CD4-positive, alpha-beta T cell (primary cell): ENCODE measurements around the gene DOCK2. TPM values are rescaled to one million over a fixed set of nuclear protein-coding genes. Genes with fewer than 3 reads are reported as not detected.

ENCODE experiments used
- ATAC-seq: fragments of 200-7000 bp; cut with Tn5 transposase; one replicate; pipeline ENCODE4 v1.10.0; 2022; ENCODE audit warnings: mild to moderate bottlenecking; ENCODE audit not compliant: poor library complexity
- CTCF ChIA-PET: fragments of 350-600 bp; sonication (Branson Sonifier 250); formaldehyde crosslinking; loops from one replicate; lab custom pipeline; 2021; ENCODE audit warnings: antibody characterized with exemption, inconsistent platforms; lab: Charles Lee
- POLR2A ChIA-PET: fragments of 350-600 bp; sonication (Branson Sonifier 250); formaldehyde crosslinking; loops from one replicate; lab custom pipeline; 2021; ENCODE audit warnings: antibody characterized with exemption, inconsistent platforms; lab: Charles Lee
- DNase-seq, 14 experiments: peaks; one replicate each; pipeline ENCODE4 v3.0.0-alpha.2; 2013 to 2020; ENCODE audit warnings: mixed read lengths in 2 of 14
- H3K27ac ChIP-seq, 2 donors: one replicate each; pipeline versions ENCODE4 v1.5.1 to v1.7.0; 2013; ENCODE audit warnings: low read length in 2 of 2, low read depth in 1 of 2, mild to moderate bottlenecking in 1 of 2
- H3K27me3 ChIP-seq, 2 experiments: 1 replicate in 1 of 2; 2 replicates in 1 of 2; pipeline versions ENCODE4 v1.6.1 to v1.7.0; 2013; ENCODE audit warnings: low read length in 2 of 2, control low read depth in 1 of 2, mild to moderate bottlenecking in 1 of 2, moderate library complexity in 1 of 2; ENCODE audit not compliant: insufficient read depth in 2 of 2, control insufficient read depth in 1 of 2
- H3K36me3 ChIP-seq: one replicate; pipeline ENCODE4 v1.6.1; 2013; ENCODE audit warnings: low read length, control low read depth; ENCODE audit not compliant: insufficient read depth
- H3K4me1 ChIP-seq: one replicate; pipeline ENCODE4 v1.6.1; 2013; ENCODE audit warnings: low read length, control low read depth; ENCODE audit not compliant: insufficient read depth
- H3K4me3 ChIP-seq: one replicate; pipeline ENCODE4 v1.5.1; 2013; ENCODE audit warnings: mild to moderate bottlenecking, low read length, moderate library complexity
- H3K9me3 ChIP-seq, 2 experiments: 1 replicate in 1 of 2; 2 replicates in 1 of 2; pipeline versions ENCODE4 v1.6.1 to v1.7.0; 2013; ENCODE audit warnings: low read length in 2 of 2, mild to moderate bottlenecking in 2 of 2, control low read depth in 1 of 2, moderate library complexity in 1 of 2; ENCODE audit not compliant: control insufficient read depth in 1 of 2, insufficient read depth in 1 of 2
- H3K27ac Mint-ChIP-seq: one replicate; pipeline ENCODE4 v1.8.0; 2020; ENCODE audit warnings: mixed read lengths
- H3K27me3 Mint-ChIP-seq: one replicate; pipeline ENCODE4 v1.8.0; 2021; ENCODE audit warnings: mixed read lengths
- H3K36me3 Mint-ChIP-seq: one replicate; pipeline ENCODE4 v1.8.0; 2021; ENCODE audit warnings: low read depth, mixed read lengths
- H3K4me1 Mint-ChIP-seq: one replicate; pipeline ENCODE4 v1.8.0; 2021; ENCODE audit warnings: low read depth, mixed read lengths
- H3K4me3 Mint-ChIP-seq: one replicate; pipeline ENCODE4 v1.8.0; 2020; ENCODE audit warnings: mild to moderate bottlenecking, mixed read lengths
- H3K9me3 Mint-ChIP-seq: one replicate; pipeline ENCODE4 v1.8.0; 2020; ENCODE audit warnings: mixed read lengths
- intact Hi-C, 2 experiments: fragments of 100-400 bp; cut with DNase I in 1 of 2; cut with micrococcal nuclease in 1 of 2; formaldehyde crosslinking; loops; one replicate each; pipeline versions ENCODE4 v1.15.1 to v1.9.0; 2023 to 2025; cut with DNase I, micrococcal nuclease
- total RNA-seq, 174 experiments: library from RNA in 2 of 174; stranded (reverse) in 2 of 174; gene quantifications; one replicate each; pipeline ENCODE4 v1.2.3 and lab custom pipeline; 2021 to 2026
- TF ChIP-seq, protein P1 (sequence below): fragments of 200-600 bp; IDR thresholded peaks from one replicate; pipeline ENCODE4 v1.8.0; 2022; ENCODE audit warnings: antibody characterized with exemption, mild to moderate bottlenecking

Gene DOCK2
- total RNA-seq, 2 experiments from 2014 or later, result 220 to 229 TPM

DNA sequence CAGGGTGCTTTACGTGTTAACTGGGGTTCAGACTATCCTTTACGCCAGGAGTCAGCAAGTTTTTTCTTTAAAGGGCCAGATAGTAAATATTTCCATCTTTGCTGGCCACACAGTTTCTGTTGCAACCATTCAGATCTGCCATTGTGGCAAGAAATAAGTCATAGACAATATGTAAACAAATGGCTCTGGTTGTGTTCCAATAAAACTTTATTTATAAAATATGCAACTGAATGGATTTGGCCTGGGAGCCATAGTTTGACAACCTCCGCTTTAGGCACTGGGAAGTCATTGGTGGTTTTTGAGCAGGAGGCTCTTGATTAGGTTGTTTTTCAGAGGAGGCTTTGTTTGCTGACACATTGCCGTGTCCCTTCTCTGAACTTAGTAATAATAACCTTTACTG is 252.5 kb downstream of the DOCK2 start:
- no peaks in the 10 kb centered on the region for H3K27me3 Mint-ChIP-seq
- no peak for DNase-seq

GRCh38 chr5:169893010-169893409 is 255.9 kb downstream of the DOCK2 start:
- TF ChIP-seq, protein P1, sequence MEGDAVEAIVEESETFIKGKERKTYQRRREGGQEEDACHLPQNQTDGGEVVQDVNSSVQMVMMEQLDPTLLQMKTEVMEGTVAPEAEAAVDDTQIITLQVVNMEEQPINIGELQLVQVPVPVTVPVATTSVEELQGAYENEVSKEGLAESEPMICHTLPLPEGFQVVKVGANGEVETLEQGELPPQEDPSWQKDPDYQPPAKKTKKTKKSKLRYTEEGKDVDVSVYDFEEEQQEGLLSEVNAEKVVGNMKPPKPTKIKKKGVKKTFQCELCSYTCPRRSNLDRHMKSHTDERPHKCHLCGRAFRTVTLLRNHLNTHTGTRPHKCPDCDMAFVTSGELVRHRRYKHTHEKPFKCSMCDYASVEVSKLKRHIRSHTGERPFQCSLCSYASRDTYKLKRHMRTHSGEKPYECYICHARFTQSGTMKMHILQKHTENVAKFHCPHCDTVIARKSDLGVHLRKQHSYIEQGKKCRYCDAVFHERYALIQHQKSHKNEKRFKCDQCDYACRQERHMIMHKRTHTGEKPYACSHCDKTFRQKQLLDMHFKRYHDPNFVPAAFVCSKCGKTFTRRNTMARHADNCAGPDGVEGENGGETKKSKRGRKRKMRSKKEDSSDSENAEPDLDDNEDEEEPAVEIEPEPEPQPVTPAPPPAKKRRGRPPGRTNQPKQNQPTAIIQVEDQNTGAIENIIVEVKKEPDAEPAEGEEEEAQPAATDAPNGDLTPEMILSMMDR, result no peak
- Mint-ChIP-seq H3K4me3 (no peak overlapping the region), H3K27ac (no peak overlapping the region), H3K9me3 (no peaks in the 10 kb centered on the region), H3K27me3 (no peaks in the 10 kb centered on the region), H3K36me3 (peaks cover 73% of the 10 kb centered on the region), H3K4me1 (peaks cover 21% of the 10 kb centered on the region)
- H3K4me3 ChIP-seq, result no peak overlapping the region
- DNase-seq (no peak), ATAC-seq (no peak)
- no peaks in the 10 kb centered on the region for H3K9me3 ChIP-seq
- POLR2A ChIA-PET, result no interaction called here
- no peaks in the 10 kb centered on the region for H3K4me1 ChIP-seq
- CTCF ChIA-PET, result no interaction called here
- intact Hi-C loops, result no loop called here
- peaks cover 19% of the 10 kb centered on the region for H3K36me3 ChIP-seq
- no peaks in the 10 kb centered on the region for H3K27me3 ChIP-seq
- H3K27ac ChIP-seq, result no peak overlapping the region

More for the DNA sequence above, 252.5 kb downstream of the DOCK2 start:
- no peak overlapping the region for H3K4me3 Mint-ChIP-seq
- no peak for ATAC-seq
- Histone ChIP-seq H3K27ac (no peak overlapping the region), H3K36me3 (peaks cover 12% of the 10 kb centered on the region), H3K4me1 (no peaks in the 10 kb centered on the region), H3K9me3 (no peaks in the 10 kb centered on the region), H3K27me3 (no peaks in the 10 kb centered on the region), H3K4me3 (no peak overlapping the region)
- TF ChIP-seq, protein P1, result no peak
- peaks cover 29% of the 10 kb centered on the region for H3K4me1 Mint-ChIP-seq
- POLR2A ChIA-PET, result no interaction called here
- peaks cover 59% of the 10 kb centered on the region for H3K36me3 Mint-ChIP-seq
- no peak overlapping the region for H3K27ac Mint-ChIP-seq
- H3K9me3 Mint-ChIP-seq, result no peaks in the 10 kb centered on the region
- intact Hi-C loops, result no loop called here
- CTCF ChIA-PET, result no interaction called here

- CTCF ChIA-PET, result no interaction called here
Measured at GRCh38 chr5:169893571-169893970, 256.5 kb downstream of the DOCK2 start.

More at GRCh38 chr5:169893571-169893970, 256.5 kb downstream of the DOCK2 start:
- no peak for DNase-seq
- TF ChIP-seq, protein P1, result no peak
- H3K9me3 ChIP-seq, result no peaks in the 10 kb centered on the region
- intact Hi-C loops, result no loop called here
- H3K27ac ChIP-seq, result no peak overlapping the region
- H3K27me3 ChIP-seq, result no peaks in the 10 kb centered on the region
- peaks cover 19% of the 10 kb centered on the region for H3K36me3 ChIP-seq
- H3K4me3 Mint-ChIP-seq, result no peak overlapping the region
- H3K9me3 Mint-ChIP-seq, result no peaks in the 10 kb centered on the region
- H3K4me3 ChIP-seq, result no peak overlapping the region
- ATAC-seq, result no peak
- no peak overlapping the region for H3K27ac Mint-ChIP-seq
- H3K36me3 Mint-ChIP-seq, result peaks cover 74% of the 10 kb centered on the region
- H3K27me3 Mint-ChIP-seq, result no peaks in the 10 kb centered on the region
- H3K4me1 Mint-ChIP-seq, result peaks cover 17% of the 10 kb centered on the region
- H3K4me1 ChIP-seq, result no peaks in the 10 kb centered on the region
- POLR2A ChIA-PET, result no interaction called here
